ENCODE data around the gene PRKCE. TPM values are rescaled to one million over a fixed set of nuclear protein-coding genes. Genes with fewer than 3 reads are reported as not detected.

Gene PRKCE
- total RNA-seq, 1 donor from 2014 or later = 18.4 TPM

DNA sequence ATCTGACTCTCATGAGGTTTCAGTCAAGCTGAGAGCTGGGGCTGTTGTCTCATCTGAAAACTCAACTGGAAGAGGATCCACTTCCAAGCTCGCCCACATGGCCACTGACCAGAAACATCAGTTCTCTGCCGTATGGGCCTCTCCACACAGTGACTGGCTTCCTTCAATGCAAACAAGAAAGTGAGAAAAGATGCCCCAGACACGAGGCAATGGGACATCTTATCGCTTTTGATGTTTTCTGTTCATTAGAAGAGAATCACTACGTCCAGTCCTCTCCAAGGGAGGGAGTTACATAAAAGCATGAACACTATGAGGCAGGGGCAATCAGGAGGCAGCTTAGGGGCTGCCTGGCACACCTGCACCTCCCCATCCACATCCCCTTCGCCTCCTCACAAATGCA, 338.7 kb downstream of the PRKCE start:
- Mint-ChIP-seq H3K4me3 (no peak overlapping the region), H3K36me3 (no peaks in the 10 kb centered on the region), H3K27ac (no peak overlapping the region), H3K4me1 (peaks cover 2% of the 10 kb centered on the region), H3K9me3 (no peaks in the 10 kb centered on the region), H3K27me3 (ENCODE audit: low read depth) (no peaks in the 10 kb centered on the region)
- DNase-seq (ENCODE audit: low spot score in 2 of 2, unreplicated experiment in 2 of 2) = no peak
- TF ChIP-seq CTCF (IDR thresholded peaks at IDR 0.05; ENCODE audit: unreplicated experiment) = no peak

GRCh38 chr2:45992021-45992740, 340.7 kb downstream of the PRKCE start:
- peaks cover 4% of the 10 kb centered on the region for H3K36me3 Mint-ChIP-seq
- no peak for DNase-seq (ENCODE audit: low spot score in 2 of 2, unreplicated experiment in 2 of 2)
- TF ChIP-seq CTCF (IDR thresholded peaks at IDR 0.05; ENCODE audit: unreplicated experiment) = no peak
- H3K4me1 Mint-ChIP-seq = peaks cover 2% of the 10 kb centered on the region
- no peaks in the 10 kb centered on the region for H3K27me3 Mint-ChIP-seq (ENCODE audit: low read depth)
- peaks cover 11% of the 10 kb centered on the region for H3K9me3 Mint-ChIP-seq
- no peak overlapping the region for H3K27ac Mint-ChIP-seq
- no peak overlapping the region for H3K4me3 Mint-ChIP-seq

GRCh38 chr2:45992741-45993475, 341.4 kb downstream of the PRKCE start:
- peaks cover 12% of the 10 kb centered on the region for H3K9me3 Mint-ChIP-seq
- no peak overlapping the region for H3K27ac Mint-ChIP-seq
- peaks cover 2% of the 10 kb centered on the region for H3K4me1 Mint-ChIP-seq
- DNase-seq (ENCODE audit: low spot score in 2 of 2, unreplicated experiment in 2 of 2) = no peak
- H3K36me3 Mint-ChIP-seq = peaks cover 5% of the 10 kb centered on the region
- H3K27me3 Mint-ChIP-seq (ENCODE audit: low read depth) = no peaks in the 10 kb centered on the region
- no peak for TF ChIP-seq CTCF (IDR thresholded peaks at IDR 0.05; ENCODE audit: unreplicated experiment)
- H3K4me3 Mint-ChIP-seq = no peak overlapping the region

DNA sequence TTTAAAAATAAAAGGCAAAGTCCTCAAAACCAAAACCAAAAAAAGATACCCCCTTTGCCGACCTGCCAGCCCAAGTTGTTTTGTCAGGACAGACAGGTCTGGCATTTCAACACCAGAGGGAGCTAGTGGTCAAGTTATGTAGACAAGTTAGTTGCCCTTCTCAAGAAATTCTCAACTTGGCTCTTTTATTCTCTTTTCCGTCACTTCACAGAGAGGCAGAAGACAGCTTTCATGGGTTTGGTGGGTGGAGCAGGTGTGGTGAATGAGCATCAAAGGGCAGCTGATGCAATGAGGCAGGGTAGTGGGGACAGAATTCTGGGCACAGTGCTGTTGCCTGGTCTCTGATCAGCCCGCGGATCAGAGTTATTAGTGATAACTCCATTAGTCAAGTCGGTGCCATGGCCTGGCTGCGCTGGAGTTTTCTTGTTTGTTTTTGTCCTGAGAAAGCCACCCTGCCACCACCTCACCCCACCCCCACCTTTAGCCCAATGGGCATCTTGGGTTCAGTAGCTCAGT, 342.1 kb downstream of the PRKCE start:
- H3K9me3 Mint-ChIP-seq = peaks cover 19% of the 10 kb centered on the region
- H3K4me3 Mint-ChIP-seq = no peak overlapping the region
- no peak for DNase-seq (ENCODE audit: low spot score in 2 of 2, unreplicated experiment in 2 of 2)
- peaks cover 2% of the 10 kb centered on the region for H3K4me1 Mint-ChIP-seq
- peaks cover 10% of the 10 kb centered on the region for H3K36me3 Mint-ChIP-seq
- peak; percentile 80 for TF ChIP-seq CTCF (IDR thresholded peaks at IDR 0.05; ENCODE audit: unreplicated experiment)
- H3K27me3 Mint-ChIP-seq (ENCODE audit: low read depth) = no peaks in the 10 kb centered on the region
- H3K27ac Mint-ChIP-seq = no peak overlapping the region

- H3K4me3 Mint-ChIP-seq = no peak overlapping the region
- H3K27ac Mint-ChIP-seq = no peak overlapping the region
- H3K9me3 Mint-ChIP-seq = peaks cover 21% of the 10 kb centered on the region
- DNase-seq (ENCODE audit: low spot score in 2 of 2, unreplicated experiment in 2 of 2) = no peak
- H3K36me3 Mint-ChIP-seq = peaks cover 10% of the 10 kb centered on the region
- no peaks in the 10 kb centered on the region for H3K27me3 Mint-ChIP-seq (ENCODE audit: low read depth)
- peaks cover 6% of the 10 kb centered on the region for H3K4me1 Mint-ChIP-seq
- no peak for TF ChIP-seq CTCF (IDR thresholded peaks at IDR 0.05; ENCODE audit: unreplicated experiment)
Observed at GRCh38 chr2:45994060-45994459, 342.6 kb downstream of the PRKCE start.

Measured in mesothelial cell of epicardium (in vitro differentiated cells).